DMS 273 (cell line): ENCODE data around the gene FILIP1.

Source experiments
- DNase-seq: peaks from one replicate; lab custom pipeline; 2025; ENCODE audit not compliant: unreplicated experiment; lab: John Stamatoyannopoulos, UW

Gene FILIP1

GRCh38 chr6:75497994-75498393 lies 4.4 kb upstream of the FILIP1 start:
- DNase-seq, result no peak

GRCh38 chr6:75495011-75495410 lies 1.4 kb upstream of the FILIP1 start:
- no peak for DNase-seq

GRCh38 chr6:75494290-75494689 lies 690 bp upstream of the FILIP1 start:
- DNase-seq, result no peak

- no peak for DNase-seq
These were observed 1.0 kb downstream of the FILIP1 start for GRCh38 chr6:75492386-75493153.

GRCh38 chr6:75491291-75491690 lies 2.3 kb downstream of the FILIP1 start:
- DNase-seq, result no peak

GRCh38 chr6:75490706-75491105 lies 2.9 kb downstream of the FILIP1 start:
- DNase-seq, result no peak

GRCh38 chr6:75489025-75489424 lies 4.6 kb downstream of the FILIP1 start:
- DNase-seq, result no peak

GRCh38 chr6:75488033-75488432 lies 5.6 kb downstream of the FILIP1 start:
- no peak for DNase-seq

- DNase-seq, result no peak
These were observed 6.6 kb downstream of the FILIP1 start for GRCh38 chr6:75486850-75487518.

GRCh38 chr6:75484535-75484934 lies 9.1 kb downstream of the FILIP1 start:
- DNase-seq, result no peak

- no peak for DNase-seq
These were observed 10.3 kb downstream of the FILIP1 start for GRCh38 chr6:75483136-75483952.

GRCh38 chr6:75481936-75482593 lies 11.5 kb downstream of the FILIP1 start:
- DNase-seq, result no peak

GRCh38 chr6:75481394-75481793 lies 12.2 kb downstream of the FILIP1 start:
- DNase-seq, result no peak

GRCh38 chr6:75480425-75480824 lies 13.2 kb downstream of the FILIP1 start:
- no peak for DNase-seq

- DNase-seq, result no peak
These were observed 13.9 kb downstream of the FILIP1 start for GRCh38 chr6:75479712-75480111.

GRCh38 chr6:75478929-75479328 lies 14.7 kb downstream of the FILIP1 start:
- no peak for DNase-seq

GRCh38 chr6:75472885-75473284 lies 20.7 kb downstream of the FILIP1 start:
- DNase-seq, result no peak

GRCh38 chr6:75467966-75468365 lies 25.6 kb downstream of the FILIP1 start:
- no peak for DNase-seq

- DNase-seq, result no peak
These were observed 26.3 kb downstream of the FILIP1 start for GRCh38 chr6:75467284-75467683.

- no peak for DNase-seq
These were observed 27.0 kb downstream of the FILIP1 start for GRCh38 chr6:75466636-75467035.

GRCh38 chr6:75463908-75464307 lies 29.7 kb downstream of the FILIP1 start:
- no peak for DNase-seq
